Effector memory CD4-positive, alpha-beta T cell (primary cell): ENCODE data around the gene KCND1.

Experiments used
- DNase-seq, 3 donors: peaks; one replicate each; pipeline ENCODE4 v3.0.0-alpha.2; 2020
- H3K27ac ChIP-seq: 2 replicates; pipeline ENCODE4 v1.7.0; 2013; ENCODE audit warnings: mild to moderate bottlenecking, low read length, moderate library complexity; ENCODE audit not compliant: insufficient read depth, poor library complexity, severe bottlenecking
- H3K27me3 ChIP-seq: replicated peaks from 2 replicates; pipeline ENCODE4 v1.7.0; 2013; ENCODE audit warnings: mild to moderate bottlenecking, low read length; ENCODE audit not compliant: insufficient read depth, control insufficient read depth, poor library complexity, severe bottlenecking
- H3K36me3 ChIP-seq: 2 replicates; pipeline ENCODE4 v1.7.0; 2013; ENCODE audit warnings: mild to moderate bottlenecking, low read length, moderate library complexity; ENCODE audit not compliant: control insufficient read depth, insufficient read depth
- H3K4me1 ChIP-seq: 2 replicates; pipeline ENCODE4 v1.7.0; 2013; ENCODE audit warnings: low read length, mild to moderate bottlenecking; ENCODE audit not compliant: control insufficient read depth, insufficient read depth, poor library complexity, severe bottlenecking
- H3K4me3 ChIP-seq: 2 replicates; pipeline ENCODE4 v1.7.0; 2013; ENCODE audit warnings: low read length, low read depth, mild to moderate bottlenecking; ENCODE audit not compliant: insufficient read depth, poor library complexity, severe bottlenecking
- H3K9me3 ChIP-seq: 2 replicates; pipeline ENCODE4 v1.7.0; 2013; ENCODE audit warnings: mild to moderate bottlenecking, low read length, moderate library complexity; ENCODE audit not compliant: control insufficient read depth

The KCND1 gene

DNA sequence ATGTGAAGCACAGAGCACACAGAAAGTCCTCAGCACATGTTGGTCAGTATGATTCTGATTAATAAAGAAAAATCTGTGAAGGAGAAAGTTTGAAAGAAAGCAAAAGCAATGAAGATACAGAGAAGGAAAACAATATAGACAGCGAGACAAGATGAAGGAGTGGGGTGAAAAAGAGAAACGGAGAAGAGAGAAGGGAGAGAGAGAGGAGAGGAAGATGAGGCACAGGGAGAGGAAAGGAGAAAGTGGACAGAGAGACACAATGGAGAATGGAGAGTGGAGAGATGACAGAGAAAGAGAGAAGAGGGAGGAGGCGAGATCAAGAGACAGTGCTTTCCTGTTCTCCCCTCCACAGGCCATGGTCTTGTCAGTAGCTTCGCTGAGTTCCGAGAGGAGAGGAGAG is 3.9 kb upstream of the KCND1 start:
- DNase-seq, result no peak

DNA sequence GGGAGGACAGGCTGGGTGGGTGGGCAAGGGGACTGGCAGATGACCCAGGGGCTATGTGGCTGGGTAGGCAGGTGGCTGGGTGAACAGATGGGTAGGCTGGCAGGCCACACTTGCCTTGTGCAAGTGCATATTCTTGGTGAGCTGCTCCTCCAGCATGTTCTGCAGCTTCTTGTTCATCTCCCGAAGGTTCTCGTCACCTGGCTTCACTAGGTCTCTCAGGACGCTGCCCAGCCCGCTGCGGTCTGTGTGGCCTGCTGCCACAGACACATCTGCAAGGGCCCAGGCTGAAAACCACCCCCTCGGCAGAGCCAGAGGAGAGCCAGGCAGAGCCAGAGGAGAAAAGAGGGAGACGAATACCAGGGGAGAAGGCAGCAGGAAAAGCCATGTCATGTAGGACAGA is 3.4 kb upstream of the KCND1 start:
- Histone ChIP-seq H3K27ac (no peak overlapping the region), H3K36me3 (peaks cover 7% of the 10 kb centered on the region), H3K4me1 (no peaks in the 10 kb centered on the region), H3K27me3 (no peaks in the 10 kb centered on the region), H3K9me3 (no peaks in the 10 kb centered on the region), H3K4me3 (no peak overlapping the region)
- DNase-seq, result no peak

More for the DNA sequence above, 3.9 kb upstream of the KCND1 start:
- Histone ChIP-seq H3K4me3 (no peak overlapping the region), H3K27ac (no peak overlapping the region), H3K27me3 (no peaks in the 10 kb centered on the region), H3K36me3 (peaks cover 7% of the 10 kb centered on the region), H3K4me1 (no peaks in the 10 kb centered on the region), H3K9me3 (no peaks in the 10 kb centered on the region)

DNA sequence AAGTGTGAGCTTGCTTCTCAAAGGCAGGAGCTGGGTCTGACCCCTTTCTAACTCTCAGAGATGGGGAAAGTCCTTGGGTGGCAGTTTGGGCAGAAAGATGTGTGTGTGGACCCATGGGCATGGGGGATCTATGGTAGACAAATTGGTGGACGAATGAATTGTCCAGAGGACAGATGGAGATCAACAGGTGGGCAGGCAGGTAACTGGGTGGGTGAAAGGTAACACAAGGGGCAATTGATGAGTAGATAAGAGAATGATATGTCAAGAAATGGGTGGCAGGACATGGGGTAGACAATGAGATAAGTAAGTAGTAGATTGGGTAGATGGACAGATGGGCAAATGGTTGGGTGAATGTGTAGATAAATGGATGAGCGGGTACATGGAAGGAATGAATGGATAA is 2.9 kb upstream of the KCND1 start:
- Histone ChIP-seq H3K4me1 (no peaks in the 10 kb centered on the region), H3K4me3 (no peak overlapping the region), H3K27me3 (no peaks in the 10 kb centered on the region), H3K27ac (no peak overlapping the region), H3K9me3 (no peaks in the 10 kb centered on the region), H3K36me3 (peaks cover 7% of the 10 kb centered on the region)
- DNase-seq, result no peak

DNA sequence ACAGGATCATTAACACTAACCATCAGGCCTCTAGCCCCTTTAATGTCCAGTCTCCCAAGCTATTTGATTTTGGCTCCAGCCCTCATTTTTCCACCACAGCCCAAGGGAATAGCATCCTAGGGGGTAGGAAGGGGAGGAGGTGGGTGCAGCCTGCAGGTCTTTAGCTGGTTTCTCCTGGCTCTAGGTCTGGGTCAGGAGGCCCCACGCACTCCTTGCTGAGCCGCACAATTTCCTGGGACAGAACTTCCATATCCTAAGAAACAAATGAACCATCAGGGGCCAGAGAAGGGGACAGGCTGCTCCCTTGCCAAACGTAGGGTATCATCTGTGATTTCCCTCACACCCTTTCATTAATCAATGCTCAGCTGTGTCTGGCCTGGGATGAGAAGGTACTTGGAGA is 2.4 kb upstream of the KCND1 start:
- H3K4me3 ChIP-seq, result no peak overlapping the region

DNA sequence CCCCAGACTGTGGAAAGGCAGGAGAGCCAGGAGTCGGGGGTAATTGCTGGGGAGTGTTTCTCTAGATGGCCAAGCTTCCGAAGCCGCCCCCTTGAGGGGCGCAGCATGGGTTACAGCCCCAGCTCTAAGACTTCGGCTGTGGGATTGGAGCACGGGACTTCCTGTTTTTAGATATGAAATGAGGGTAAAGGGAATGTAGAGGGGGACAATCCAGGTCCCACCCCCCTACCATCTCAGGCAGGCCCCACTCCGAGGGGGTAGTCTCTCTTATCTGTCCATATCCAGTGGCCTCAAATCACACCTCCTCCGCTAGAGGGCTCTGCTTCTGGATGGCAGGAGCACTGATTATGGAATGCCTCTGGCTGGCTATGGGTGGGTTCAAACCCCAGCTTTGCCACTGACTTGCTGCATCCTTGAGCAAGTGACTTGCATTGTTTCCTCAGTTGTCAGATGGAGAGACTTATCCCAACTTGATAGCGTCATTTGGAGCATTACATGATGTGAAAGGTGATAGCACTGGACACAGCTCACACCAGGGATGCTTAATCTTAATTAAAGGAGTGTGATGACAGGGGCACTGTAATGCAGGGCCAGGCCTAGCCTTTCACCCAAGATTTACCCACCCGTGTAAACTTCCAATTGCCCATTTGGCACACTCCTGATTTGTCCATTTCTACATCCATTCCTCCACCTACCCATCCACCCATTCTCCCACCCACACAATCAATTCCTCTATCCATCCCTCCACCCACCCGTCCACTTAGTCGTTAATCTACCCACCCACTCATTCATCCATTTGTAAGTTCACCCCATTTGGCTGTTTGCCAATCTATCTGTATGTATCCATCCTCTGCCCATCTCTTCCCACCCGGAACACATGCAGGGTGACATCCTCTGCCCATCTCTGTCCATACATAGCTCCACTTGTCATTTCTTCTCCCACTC is 848 bp upstream of the KCND1 start:
- Histone ChIP-seq H3K36me3 (peaks cover 4% of the 10 kb centered on the region), H3K9me3 (no peaks in the 10 kb centered on the region), H3K4me1 (no peaks in the 10 kb centered on the region), H3K4me3 (peak overlapping the region; percentile 35), H3K27ac (no peak overlapping the region), H3K27me3 (no peaks in the 10 kb centered on the region)
- peak in 1 of 3 donors; percentile 9 for DNase-seq

More for the DNA sequence above, 2.4 kb upstream of the KCND1 start:
- Histone ChIP-seq H3K27ac (no peak overlapping the region), H3K27me3 (no peaks in the 10 kb centered on the region), H3K4me1 (no peaks in the 10 kb centered on the region), H3K36me3 (peaks cover 7% of the 10 kb centered on the region), H3K9me3 (no peaks in the 10 kb centered on the region)
- DNase-seq, result no peak

DNA sequence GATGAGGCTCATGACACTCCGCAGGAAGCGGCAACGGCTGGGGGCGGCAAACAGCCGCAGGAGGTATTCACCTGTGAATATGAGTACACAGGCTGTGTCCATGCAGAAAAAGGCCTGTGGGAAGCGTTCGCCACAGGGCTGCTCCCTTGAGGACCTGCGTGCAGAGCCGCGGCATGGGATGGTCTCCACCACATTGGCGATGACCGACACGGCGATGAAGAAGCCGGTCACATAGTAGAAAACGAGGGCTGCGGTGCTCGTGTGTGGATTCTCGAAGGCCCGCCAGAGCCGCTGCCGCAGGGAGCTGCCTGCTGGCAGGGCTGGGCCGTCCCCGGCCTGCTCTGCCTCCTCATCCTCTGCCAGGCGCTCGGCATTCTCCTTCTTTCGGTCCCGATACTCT is 2.2 kb downstream of the KCND1 start:
- Histone ChIP-seq H3K27me3 (no peaks in the 10 kb centered on the region), H3K36me3 (peaks cover 1% of the 10 kb centered on the region), H3K27ac (no peak overlapping the region), H3K4me3 (no peak overlapping the region), H3K9me3 (no peaks in the 10 kb centered on the region), H3K4me1 (no peaks in the 10 kb centered on the region)
- DNase-seq, result no peak

DNA sequence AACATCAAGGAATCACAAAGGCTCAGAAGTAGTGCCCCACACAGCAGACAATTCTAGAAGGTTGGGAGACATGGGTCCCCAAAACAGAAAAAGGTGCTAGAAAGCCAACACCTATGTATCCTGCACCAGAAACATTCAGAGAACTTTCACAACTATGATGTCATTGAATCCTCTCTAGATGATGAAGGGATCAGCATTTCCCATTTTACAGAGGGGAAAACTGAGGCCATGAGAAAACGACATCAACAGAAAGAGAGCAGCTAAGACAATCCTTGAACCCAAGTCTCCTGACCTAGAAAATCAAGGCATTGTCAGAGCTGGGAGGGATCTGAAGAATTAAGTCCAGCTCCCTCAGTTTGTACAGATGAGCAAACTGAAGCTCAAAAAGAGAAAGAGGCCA is 3.3 kb downstream of the KCND1 start:
- H3K27ac ChIP-seq, result no peak overlapping the region
- H3K9me3 ChIP-seq, result no peaks in the 10 kb centered on the region
- DNase-seq, result no peak

DNA sequence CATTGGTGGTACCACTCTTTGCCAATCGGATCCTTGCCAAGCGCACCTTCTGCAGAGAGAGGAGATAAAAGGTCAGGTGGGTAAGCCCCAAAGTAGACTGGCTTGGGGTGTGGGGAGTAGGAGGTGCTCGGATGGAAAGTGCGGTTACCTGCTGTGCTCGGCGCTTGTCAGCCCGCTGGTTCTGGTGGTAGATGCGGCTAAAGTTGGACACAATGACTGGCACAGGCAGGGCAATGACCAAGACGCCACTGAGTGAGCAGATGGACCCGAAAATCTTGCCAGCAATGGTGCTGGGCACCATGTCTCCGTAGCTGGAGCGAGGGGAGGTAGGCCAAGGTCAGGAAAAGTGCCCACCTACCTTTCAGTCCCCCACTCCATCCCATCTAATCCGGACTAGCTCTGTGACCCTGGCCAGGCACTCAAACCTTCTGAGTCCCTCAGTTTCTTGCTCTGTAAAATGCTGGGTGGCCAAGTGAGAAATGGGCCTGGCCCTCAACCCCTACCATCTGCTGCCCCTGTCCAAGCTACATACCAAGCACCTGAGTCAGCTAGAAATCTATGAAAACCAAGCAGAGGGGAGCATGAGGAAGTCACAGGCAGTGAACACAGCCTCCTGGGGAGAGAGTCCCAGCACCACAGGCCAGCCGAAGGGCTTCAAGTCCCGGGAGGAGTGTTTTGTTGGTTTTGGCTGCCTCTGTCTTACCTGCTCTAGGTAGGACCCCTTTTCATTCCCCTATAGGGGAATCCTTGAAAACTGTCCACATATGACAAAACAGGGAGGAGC is 4.7 kb downstream of the KCND1 start:
- Histone ChIP-seq H3K27ac (no peak overlapping the region), H3K36me3 (no peaks in the 10 kb centered on the region), H3K4me3 (no peak overlapping the region), H3K4me1 (no peaks in the 10 kb centered on the region), H3K27me3 (no peaks in the 10 kb centered on the region), H3K9me3 (no peaks in the 10 kb centered on the region)
- no peak for DNase-seq

More for the DNA sequence above, 3.3 kb downstream of the KCND1 start:
- no peak overlapping the region for H3K4me3 ChIP-seq
- no peaks in the 10 kb centered on the region for H3K36me3 ChIP-seq
- H3K27me3 ChIP-seq, result no peaks in the 10 kb centered on the region
- H3K4me1 ChIP-seq, result no peaks in the 10 kb centered on the region

DNA sequence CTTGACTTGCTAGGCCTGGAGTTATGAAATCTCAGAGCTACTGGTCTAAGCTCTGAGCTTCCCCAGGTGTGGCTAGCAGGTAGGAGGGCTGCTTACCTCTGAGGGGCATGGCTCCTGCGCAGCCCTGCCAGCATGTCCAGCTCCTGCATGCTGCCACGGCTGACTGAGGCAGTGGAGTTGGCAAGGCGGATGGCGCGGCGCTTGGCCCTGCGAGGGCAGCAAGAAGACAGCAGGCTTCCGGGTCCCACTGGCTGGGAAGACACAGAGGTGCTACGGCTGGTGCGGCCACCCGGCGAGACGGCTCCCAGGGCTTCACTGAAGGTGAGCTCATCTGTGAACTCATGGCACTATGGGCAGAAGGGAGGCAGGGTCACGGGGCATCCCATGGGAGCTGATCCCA is 5.7 kb downstream of the KCND1 start:
- Histone ChIP-seq H3K36me3 (no peaks in the 10 kb centered on the region), H3K4me1 (no peaks in the 10 kb centered on the region), H3K27me3 (no peaks in the 10 kb centered on the region), H3K4me3 (no peak overlapping the region), H3K9me3 (no peaks in the 10 kb centered on the region), H3K27ac (no peak overlapping the region)
- no peak for DNase-seq

DNA sequence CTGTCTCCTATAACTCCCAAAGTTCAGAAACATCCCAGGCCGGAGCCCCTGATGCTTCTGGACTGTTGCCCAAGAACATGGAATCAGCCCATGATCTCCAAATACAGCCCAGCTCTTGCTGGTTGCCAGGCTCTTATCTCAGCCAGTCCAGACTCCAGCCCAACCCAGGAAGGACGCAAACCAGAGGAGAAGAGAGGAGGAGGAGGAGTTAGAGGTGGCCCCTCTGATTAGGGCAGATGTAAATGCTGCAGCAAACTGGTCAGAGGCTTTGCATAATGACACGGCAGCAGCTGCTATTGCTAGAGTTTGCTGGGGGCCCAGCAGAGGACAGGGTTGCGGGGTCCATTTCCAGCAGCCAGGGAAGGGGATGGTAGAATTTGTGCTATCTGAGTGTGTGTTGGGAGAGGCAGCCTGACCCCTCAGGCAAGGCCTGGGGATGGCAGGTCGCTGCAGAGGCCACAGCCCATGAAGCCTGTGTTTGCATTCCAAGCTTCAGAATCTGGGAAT is 10.0 kb downstream of the KCND1 start:
- no peak for DNase-seq
- Histone ChIP-seq H3K4me1 (peaks cover under 1% of the 10 kb centered on the region), H3K9me3 (no peaks in the 10 kb centered on the region), H3K4me3 (no peak overlapping the region), H3K27ac (no peak overlapping the region), H3K36me3 (no peaks in the 10 kb centered on the region), H3K27me3 (no peaks in the 10 kb centered on the region)
